Adrenal gland (tissue), 12 donors: Measurements from ENCODE around the gene OR51B2. TPM values are rescaled to one million over a fixed set of nuclear protein-coding genes. Genes with fewer than 3 reads are reported as not detected.

Experiments
- DNase-seq, 7 donors: peaks; one replicate each; pipeline ENCODE4 v3.0.0-alpha.2; 2019 to 2020
- H3K27ac ChIP-seq, 5 donors: fragments of 200-600 bp; sonication (generic) in 4 of 5; 1 replicate in 3 of 5; 2 replicates in 2 of 5; pipeline versions ENCODE4 v1.5.1 to v1.8.0; 2016 to 2020; ENCODE audit warnings: mild to moderate bottlenecking in 1 of 5
- H3K27me3 ChIP-seq: fragments of 200-600 bp; 2 replicates; pipeline ENCODE4 v1.8.0; 2021
- H3K36me3 ChIP-seq, 2 donors: fragments of 200-600 bp; replicated peaks in 1 of 2; 1 replicate in 1 of 2; 2 replicates in 1 of 2; pipeline versions ENCODE4 v1.5.1 to v1.8.0; 2018 to 2022
- H3K4me1 ChIP-seq, 2 donors: fragments of 200-600 bp; replicated peaks in 1 of 2; 1 replicate in 1 of 2; 2 replicates in 1 of 2; pipeline versions ENCODE4 v1.5.1 to v1.8.0; 2018 to 2021
- H3K4me3 ChIP-seq, 4 donors: fragments of 200-600 bp; sonication (generic) in 3 of 4; one replicate each; pipeline ENCODE4 v1.5.1; 2016 to 2018
- H3K9me3 ChIP-seq, 3 donors: fragments of 200-600 bp; sonication (generic) in 1 of 3; replicated peaks in 1 of 3; 1 replicate in 2 of 3; 2 replicates in 1 of 3; pipeline versions ENCODE4 v1.5.1 to v1.8.0; 2016 to 2021
- CTCF ChIP-seq, 6 experiments: fragments of 450-650 bp in 4 of 6; fragments of 200-600 bp in 2 of 6; sonication (generic) in 1 of 6; IDR thresholded peaks; 1 replicate in 5 of 6; 2 replicates in 1 of 6; pipeline versions ENCODE4 v1.5.1 to v1.8.0; 2016 to 2021; ENCODE audit warnings: antibody characterized with exemption in 6 of 6, mild to moderate bottlenecking in 2 of 6, moderate library complexity in 1 of 6
- POLR2A ChIP-seq, 2 donors: fragments of 450-650 bp; IDR thresholded peaks; one replicate each; pipeline ENCODE4 v1.6.1; 2017; ENCODE audit warnings: antibody characterized with exemption in 2 of 2, mild to moderate bottlenecking in 2 of 2, moderate library complexity in 1 of 2
- WGBS, 4 donors: extraction: QIAGEN DNeasy Blood & Tissue Kit in 2 of 4; methylation state at CpG; one replicate each; pipeline versions ENCODE4 v1.1.5 to v1.1.7; 2013 to 2017; 5-methylcytosine and 5-hydroxymethylcytosine counted together
- intact Hi-C, 2 donors: fragments of 100-400 bp; cut with DNase I; formaldehyde crosslinking; loops; one replicate each; pipeline versions ENCODE4 v1.14.1 to v1.15.0; 2022 to 2023
- polyA plus RNA-seq, 3 donors: library from polyadenylated mRNA; stranded (reverse); fragments of 200-250 nt in 2 of 3; fragments of 350-450 nt in 1 of 3; fragmentation: Illumina TruSeq in 1 of 3; extraction: RNeasy Lipid Tissue Mini Kit (QIAGEN cat#74804) in 1 of 3; gene quantifications; one replicate each; pipeline ENCODE4 v1.2.3, GENCODE V29; 2013 to 2014
- total RNA-seq, 9 donors: library from RNA; depleted of rRNA in 4 of 9; stranded (reverse); fragments of >200 nt in 4 of 9; fragments of 120-200 nt in 1 of 9; fragmentation: NEBNext Ultra II Directional in 1 of 9; extraction: Animal tissue kit (Norgen Biotek cat#: 25700) in 1 of 9; gene quantifications; one replicate each; pipeline versions ENCODE4 v1.1.0 to v1.2.4, GENCODE V29; 2013 to 2023
- donor health status: healthy with polysubstance abuse.
- donor health status: Bipolar disorder and iron deficiency.
- donor health status: DM: yes; HTN: yes; CAD: no.
- donor health status: DM: no; HTN: no; CAD: no.
- donor health status: DM: no; HTN: no; CAD: no.
- donor health status: DM: yes; HTN: yes; CAD: no.

Gene OR51B2
- total and polyA plus RNA-seq, 12 donors, result 0.33 to 1.3 TPM; not detected in 10

- Histone ChIP-seq H3K9me3 (no peaks in the 10 kb centered on the region), H3K27me3 (no peaks in the 10 kb centered on the region), H3K36me3 (no peaks in the 10 kb centered on the region), H3K27ac (no peak overlapping the region), H3K4me3 (no peak overlapping the region), H3K4me1 (no peaks in the 10 kb centered on the region)
- DNase-seq, result no peak
- intact Hi-C loops, result no loop called here
- WGBS, 4 donors, result 84 to 100% (median 91%) methylated on average over 2 of the region's 2 CpGs
- TF ChIP-seq CTCF (IDR thresholded peaks at IDR 0.05) (no peak), POLR2A (IDR thresholded peaks at IDR 0.05) (no peak)
Measured at GRCh38 chr11:5284637-5285036, 39.5 kb downstream of the OR51B2 start.

GRCh38 chr11:5283882-5284281 lies 40.2 kb downstream of the OR51B2 start:
- intact Hi-C loops, result no loop called here
- no peak overlapping the region for H3K4me3 ChIP-seq
- no peak for DNase-seq
- no peaks in the 10 kb centered on the region for H3K9me3 ChIP-seq
- no peaks in the 10 kb centered on the region for H3K27me3 ChIP-seq
- H3K36me3 ChIP-seq, result no peaks in the 10 kb centered on the region
- 66 to 71% (median 69%) methylated on average over 1 of the region's 1 CpG for WGBS, 4 donors
- no peak overlapping the region for H3K27ac ChIP-seq
- no peaks in the 10 kb centered on the region for H3K4me1 ChIP-seq
- TF ChIP-seq CTCF (IDR thresholded peaks at IDR 0.05) (no peak), POLR2A (IDR thresholded peaks at IDR 0.05) (no peak)

- Histone ChIP-seq H3K4me1 (no peaks in the 10 kb centered on the region), H3K27me3 (no peaks in the 10 kb centered on the region), H3K36me3 (no peaks in the 10 kb centered on the region), H3K4me3 (no peak overlapping the region), H3K9me3 (no peaks in the 10 kb centered on the region), H3K27ac (no peak overlapping the region)
- no peak for DNase-seq
- intact Hi-C loops, result no loop called here
- TF ChIP-seq CTCF (IDR thresholded peaks at IDR 0.05) (no peak), POLR2A (IDR thresholded peaks at IDR 0.05) (no peak)
- WGBS, 4 donors, result 82 to 89% (median 83%) methylated on average over 3 of the region's 3 CpGs
Measured at GRCh38 chr11:5283086-5283485, 41.0 kb downstream of the OR51B2 start.

GRCh38 chr11:5282628-5283027 lies 41.5 kb downstream of the OR51B2 start:
- intact Hi-C loops, result no loop called here
- TF ChIP-seq CTCF (IDR thresholded peaks at IDR 0.05) (no peak), POLR2A (IDR thresholded peaks at IDR 0.05) (no peak)

More at GRCh38 chr11:5282628-5283027, 41.5 kb downstream of the OR51B2 start:
- no peaks in the 10 kb centered on the region for H3K27me3 ChIP-seq
- no peaks in the 10 kb centered on the region for H3K9me3 ChIP-seq
- H3K27ac ChIP-seq, result no peak overlapping the region
- H3K36me3 ChIP-seq, result no peaks in the 10 kb centered on the region
- 88 to 96% (median 90%) methylated on average over 2 of the region's 2 CpGs for WGBS, 4 donors
- DNase-seq, result no peak
- H3K4me3 ChIP-seq, result no peak overlapping the region
- H3K4me1 ChIP-seq, result no peaks in the 10 kb centered on the region
